Activated CD4-positive, alpha-beta T cell treated with anti-CD3 and anti-CD28 coated beads, Interleukin-2, amount 50 U/mL, for 4 hours (primary cell): ENCODE results near the gene HSPA9.

ENCODE experiments used
- DNase-seq, 2 experiments: peaks; one replicate each; pipeline ENCODE4 v3.0.0-alpha.2; 2020

Gene HSPA9

DNA sequence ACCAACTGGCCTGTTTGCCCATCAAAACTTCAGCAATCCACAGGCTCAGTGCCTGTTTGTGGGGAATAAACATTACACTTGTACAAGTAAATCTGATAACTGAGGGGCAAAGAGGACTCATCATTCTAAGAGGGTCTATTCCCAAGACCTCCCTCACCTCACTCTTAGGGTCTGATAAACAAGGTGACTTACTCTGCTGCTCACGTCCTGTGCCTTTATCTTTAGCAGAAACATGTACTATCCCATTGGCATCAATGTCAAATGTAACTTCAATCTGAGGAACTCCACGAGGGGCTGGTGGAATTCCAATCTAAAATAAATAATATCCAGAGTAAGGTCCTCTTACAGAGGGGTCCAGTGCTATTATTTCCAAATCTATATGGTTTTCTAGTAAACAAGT is 17.5 kb downstream of the HSPA9 start:
- DNase-seq, result no peak

DNA sequence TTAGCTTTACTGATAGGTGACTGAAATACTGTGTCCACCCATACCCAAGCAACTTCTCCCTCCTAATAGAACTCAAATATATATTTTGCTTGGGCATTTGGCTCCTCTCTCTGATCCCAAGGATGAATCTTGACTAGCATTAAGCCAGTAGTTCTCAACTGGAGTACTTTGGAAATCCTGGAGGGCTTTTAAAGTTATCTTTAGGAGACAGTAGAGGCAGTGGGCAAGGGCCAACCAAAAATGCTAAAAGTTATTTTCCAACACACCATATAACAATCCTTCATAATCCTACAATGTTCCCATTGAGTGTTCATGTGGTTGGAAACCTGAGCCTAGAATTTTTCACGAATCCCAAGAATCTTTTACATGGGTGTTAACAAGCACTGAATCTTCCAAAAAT is 21.1 kb downstream of the HSPA9 start:
- DNase-seq, result no peak

DNA sequence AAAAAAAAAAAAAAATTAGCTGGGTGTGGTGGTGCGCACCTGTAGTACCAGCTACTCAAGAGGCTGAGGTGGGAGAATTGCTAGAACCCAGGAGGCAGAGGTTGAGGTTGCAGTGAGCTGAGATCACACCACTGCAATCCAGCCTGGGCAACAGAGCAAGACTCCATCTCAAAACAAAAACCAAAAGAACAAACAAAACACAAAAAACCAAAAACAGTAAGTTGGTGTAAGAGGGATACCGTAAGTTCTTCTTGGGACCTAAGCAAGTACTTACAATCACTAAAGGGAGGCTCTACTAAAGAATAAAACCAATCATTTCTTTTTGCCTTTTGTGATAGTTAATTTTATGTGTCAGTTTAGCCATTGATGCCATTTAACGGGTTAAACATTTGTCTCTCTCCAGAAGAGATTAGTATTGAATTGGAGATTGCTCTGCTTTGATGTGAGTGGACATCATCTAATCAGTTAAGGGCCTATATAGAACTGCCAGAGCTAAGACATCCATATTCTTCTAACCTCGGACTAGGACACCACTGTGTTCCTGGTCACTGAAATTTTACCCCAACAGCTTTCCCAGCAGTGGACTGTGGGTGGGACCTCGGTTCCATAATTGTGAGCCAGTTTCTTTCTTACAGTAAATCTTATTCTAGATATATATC is 21.6 kb downstream of the HSPA9 start:
- DNase-seq, result no peak

DNA sequence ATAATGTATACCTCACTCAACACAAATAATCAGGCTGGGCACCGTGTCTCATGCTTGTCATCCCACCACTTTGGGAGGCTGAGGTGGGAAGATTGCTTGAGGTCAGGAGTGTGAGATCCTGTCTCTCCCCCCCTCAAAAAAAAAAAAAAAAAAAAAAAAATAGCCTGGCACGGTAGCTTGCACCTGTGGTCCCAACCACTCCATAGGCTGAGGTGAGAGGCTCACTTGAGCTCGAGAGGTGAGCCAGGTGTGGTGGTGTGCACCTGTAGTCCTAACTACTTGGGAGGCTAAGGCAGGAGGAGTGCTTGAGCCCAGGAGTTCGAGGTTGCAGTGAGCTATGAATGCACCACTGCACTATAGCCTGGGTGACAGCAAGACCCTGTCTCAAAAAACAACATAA is 22.5 kb downstream of the HSPA9 start:
- no peak for DNase-seq

DNA sequence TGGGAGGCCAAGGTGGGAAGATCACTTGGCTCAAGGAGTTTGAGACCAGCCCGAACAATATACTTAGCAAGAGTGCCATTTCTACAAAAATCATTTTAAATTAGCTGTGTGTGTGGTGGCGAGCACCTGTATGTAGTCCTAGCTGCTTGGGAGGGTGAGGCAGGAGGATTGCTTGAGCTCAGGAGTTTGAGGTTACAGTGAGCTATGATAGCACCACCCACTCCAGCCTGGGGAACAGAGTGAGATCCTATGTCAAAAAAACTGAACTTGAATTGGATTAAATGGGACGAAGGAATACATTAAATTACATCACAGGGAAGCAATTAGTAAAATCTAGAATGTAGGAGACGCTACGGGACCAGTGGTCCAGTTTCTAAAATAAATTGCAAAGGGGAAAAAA is 25.8 kb downstream of the HSPA9 start:
- no peak for DNase-seq

DNA sequence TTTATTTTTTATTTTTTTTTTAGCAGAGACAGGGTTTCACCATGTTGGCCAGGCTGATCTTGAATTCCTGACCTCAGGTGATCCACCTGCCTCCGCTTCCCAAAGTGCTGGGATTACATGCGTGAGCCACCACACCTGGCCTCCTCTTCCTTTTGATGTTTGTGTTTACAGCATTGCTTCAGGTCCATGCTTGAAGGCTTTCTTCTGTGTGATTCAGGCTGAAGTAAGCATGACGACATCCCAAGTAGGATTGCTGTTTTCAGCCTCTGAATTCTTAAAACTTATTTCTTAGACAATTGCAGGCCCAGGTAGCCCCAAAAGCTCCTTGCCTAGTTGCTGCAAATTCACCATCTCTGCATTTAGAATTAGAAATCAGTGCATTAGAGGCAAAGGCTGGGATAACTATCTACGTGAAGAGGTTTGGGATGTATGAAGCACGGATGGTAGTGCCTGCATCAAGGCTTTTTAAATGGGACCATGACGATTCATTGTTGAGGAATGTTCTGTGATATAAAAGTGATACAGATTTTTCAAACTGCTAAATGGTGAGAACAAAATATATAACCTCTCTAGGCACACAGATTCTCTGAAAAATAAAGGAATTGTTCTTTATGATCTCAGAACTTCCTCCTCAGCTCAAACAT is 29.2 kb downstream of the HSPA9 start:
- DNase-seq, result no peak

DNA sequence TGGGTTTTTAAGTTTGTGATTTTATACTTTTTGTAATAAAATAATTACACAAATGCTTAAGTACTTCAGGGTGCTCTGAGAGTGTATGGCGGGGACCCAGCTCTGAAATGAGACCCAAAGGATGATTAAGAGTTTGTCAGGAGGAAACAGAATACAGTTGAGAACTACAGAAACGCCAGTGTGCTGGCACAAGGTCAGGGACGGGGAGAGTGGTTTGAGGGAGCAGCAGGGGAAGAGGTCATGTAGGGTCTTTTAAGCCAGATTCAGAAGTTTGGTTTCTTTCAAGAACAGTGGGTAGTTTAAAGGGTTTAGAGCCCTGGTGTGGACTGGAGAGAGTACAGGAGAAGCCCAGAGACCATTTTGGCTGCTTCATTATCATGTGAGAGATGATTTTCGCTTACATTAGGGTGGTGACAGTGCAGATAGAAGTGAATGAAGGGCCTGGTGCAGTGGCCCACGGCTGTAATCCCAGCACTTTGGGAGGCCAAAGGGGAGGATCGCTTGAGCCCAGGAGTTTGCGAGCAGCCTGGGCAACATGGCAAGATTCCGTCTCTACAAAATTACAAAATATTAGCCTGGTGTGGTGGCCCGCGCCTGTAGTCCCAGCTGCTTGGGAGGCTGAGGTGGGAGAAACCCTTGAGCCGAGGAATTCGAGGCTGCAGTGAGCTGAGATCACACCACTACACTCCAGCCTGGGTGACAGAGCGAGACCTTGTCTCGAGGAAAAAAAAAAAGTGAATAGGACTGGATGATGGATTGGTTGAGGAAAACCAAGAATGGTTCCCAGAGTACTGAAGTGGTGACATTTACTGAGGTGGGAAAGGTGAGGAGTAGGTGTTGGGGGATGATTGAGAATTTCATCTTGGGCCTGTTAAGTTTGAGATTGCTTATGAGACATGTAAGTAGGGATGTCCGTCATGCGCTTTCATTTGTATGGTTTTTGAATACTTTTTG is 30.7 kb downstream of the HSPA9 start:
- DNase-seq, result no peak

DNA sequence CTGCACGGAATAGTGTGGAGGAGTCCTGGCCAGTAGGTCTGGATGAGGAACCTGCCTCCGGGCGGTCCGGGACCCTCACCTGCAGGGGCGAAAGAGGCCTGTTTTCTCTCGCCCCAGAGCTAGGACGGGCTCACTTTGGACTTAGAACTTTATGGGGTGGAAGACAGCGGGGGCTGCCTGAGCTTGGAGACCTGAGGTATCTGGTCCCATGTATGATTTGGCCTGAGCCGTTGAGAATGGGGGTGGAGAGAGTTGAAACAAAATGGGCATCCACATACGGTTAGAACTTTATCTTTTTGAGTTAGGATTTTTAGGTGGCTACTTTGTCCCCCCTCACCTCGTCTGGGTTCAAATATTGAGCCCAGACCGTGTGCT is 31.5 kb downstream of the HSPA9 start:
- no peak for DNase-seq

DNA sequence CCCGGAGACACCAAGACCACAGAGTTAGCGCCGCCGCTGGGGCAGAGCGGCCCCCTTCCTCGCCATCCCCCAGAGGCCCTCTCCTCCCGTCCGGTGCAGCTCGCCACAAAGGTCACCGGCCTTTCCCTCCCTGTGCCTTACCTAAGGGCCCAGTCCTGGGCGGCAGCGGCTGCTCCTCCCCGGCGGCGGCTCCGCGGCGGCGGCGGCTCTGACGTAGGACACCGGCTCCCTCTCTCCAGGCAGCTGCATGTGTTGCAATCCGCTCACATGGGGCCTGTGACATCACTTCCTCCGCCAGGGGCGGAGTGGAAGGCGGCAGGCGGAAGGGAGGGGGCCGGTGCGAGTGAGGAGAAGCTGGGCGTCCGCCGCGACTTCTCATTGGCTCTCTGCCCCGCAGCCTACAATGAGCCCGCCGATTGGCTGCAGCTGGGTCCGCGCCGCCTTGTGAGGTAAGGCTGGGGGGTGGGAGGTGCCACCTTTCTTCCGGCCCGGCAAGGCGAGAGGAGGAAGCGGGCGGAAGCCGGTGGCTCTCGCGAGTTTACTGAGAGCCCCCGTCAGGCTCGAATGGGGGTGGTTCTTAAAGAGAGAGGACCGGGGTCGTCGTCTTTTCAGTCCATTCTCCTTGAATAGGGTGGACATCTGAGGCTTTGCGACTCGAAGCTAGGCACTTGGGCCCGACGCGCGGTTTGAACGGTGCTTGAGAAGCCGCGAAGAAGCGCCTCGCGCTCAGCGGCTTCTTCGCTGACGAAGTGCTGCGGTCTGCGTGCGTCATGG is 32.1 kb downstream of the HSPA9 start, which contains the start of gene ETF1:
ETF1 (minus strand) TSS at position 281 of the 774 bp plus-strand sequence. CDS start 318 bp downstream, outside the sequence.
- peak; percentile 99 to 100 for DNase-seq

DNA sequence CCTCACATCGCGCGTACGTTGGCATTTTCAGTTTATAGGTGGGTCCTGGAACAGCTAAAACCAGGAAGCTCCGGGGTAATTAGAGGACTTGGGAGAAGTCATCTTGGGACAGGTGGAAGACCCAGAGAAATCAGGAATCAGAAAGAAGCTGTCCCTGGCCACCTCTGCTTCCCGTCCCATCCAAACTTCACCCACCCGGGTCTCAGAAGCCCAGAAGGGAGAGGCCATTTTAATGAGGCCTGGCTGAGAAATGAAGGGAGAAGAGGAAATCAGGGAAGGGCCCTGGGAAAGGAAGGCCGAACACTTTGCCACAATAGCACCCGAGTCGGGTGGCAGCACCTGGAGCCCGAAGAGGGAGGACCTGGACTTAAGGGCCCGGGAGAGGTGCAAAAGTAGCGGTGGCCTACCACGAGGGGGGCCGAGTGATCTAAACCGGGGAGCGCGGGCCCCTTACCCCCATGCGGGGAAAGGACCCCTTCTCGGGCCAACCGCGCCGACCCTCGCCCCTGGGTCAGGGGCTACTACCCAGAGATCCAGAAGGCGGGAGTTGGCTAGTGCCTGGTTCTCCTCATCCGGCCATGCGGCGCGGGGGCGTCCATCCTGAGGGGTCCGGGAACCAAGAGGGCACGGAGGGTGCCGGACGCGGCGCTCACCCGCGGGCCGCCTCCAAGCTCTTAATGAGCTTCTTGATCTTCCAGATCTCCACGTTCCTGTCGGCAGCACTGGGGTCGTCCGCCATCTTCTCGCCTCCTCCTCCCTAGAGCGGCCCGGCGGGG is 32.8 kb downstream of the HSPA9 start:
- DNase-seq, result no peak

DNA sequence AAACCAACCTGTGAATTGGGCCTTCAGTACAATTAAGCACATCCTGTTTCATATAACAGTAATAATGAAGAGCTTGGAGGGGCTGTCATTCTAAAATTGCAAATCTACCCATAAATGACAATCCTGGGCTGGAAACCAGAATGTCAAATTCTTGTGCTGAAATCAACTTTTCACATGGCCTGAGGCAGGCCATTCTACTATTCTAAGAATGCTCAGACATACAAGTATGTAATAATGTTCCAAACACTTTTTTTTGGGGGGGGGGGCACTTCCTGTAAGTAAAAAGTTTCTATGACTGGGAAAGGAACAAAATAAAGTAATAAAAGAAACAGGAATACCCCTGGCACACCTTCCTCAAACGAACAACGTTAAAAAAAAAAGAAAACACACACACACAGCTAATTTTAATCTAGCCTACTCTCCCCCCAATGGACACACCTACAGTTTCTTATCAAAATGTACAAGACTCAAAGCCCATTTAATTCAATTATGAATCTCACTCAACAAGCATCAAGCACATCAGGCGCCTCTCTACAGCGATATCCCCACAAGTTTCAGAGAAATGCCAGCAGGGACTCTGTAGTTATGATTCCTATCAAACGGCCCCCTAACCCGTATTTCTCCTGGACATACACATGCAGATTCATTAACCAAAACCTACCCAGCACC is 33.6 kb downstream of the HSPA9 start:
- no peak for DNase-seq

DNA sequence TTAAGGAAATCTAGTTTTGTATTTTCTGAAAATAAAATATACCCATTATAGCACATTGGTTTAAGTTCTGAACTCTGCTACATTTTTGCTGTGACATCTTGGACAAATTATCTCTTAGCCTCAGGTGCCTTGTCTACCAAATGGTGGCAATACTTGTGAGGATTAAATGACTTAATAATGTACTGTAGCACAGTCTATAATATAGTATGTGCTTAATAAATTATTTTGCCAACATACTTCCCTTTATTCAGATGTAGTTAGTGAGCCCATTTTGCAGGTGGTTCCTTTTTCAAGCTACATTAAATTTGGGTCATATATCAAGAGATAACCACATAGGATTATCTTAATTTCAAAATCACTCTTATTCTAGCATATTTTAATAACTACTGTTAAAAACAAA is 35.4 kb downstream of the HSPA9 start:
- DNase-seq, result no peak

DNA sequence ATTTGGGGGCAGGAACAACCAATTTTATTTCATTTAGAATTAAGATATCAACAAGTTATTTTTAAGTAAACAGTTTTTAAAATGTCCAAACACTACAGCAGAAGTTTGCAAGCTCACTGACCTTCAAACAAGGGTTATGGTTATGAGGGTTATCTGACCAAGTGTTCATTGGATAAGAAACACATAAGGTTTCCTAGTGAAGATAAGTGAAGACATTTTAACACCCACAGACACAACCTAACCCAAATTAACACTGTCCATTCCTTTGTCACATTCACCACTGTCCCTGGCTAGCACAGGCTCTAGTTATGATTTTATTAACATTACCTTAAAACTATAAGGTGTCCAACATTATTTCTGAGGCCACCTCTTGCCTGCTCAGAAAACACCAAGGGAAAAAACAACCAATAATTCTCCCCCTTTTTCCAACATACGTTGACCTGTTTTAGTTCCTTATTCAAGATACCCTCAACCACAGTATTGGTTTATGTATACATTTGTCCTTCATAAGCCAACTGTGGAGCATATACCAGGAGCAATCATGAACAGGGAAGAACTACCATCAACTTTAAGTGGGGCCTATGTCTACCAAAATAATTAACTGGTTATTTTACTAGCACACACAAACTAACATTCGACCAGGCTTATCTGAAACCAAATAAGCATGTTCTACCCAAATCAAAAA is 36.1 kb downstream of the HSPA9 start:
- DNase-seq, result no peak

DNA sequence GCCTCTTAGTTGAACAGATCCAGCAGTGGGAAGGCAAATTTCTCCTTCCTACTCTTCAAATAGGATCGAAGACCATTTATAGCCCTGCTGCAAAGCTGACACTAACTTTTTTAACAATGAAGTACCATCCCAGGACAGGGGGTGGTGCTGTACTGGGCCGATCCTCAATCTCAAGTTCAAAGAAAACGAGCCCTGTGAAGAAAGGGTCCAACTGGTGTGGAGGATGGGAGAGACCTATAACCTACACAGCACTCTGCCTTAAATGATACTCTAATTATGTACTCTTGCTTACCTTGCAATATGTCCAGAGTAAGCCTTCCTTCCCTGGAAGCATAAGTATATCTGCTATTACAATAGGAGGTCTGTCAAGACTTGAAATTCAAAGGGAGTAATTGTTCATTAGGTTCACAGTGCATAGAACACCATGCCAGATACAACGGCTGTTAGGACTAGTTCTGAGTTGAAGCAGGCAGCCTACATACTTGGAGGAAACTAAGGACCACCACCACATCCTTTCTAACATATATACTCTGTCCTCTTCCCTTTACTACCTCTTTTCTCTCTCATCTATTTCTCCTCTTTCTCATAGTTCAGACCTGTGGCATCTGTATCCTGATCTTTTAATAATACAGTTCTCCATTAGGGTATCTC is 38.4 kb downstream of the HSPA9 start:
- no peak for DNase-seq

DNA sequence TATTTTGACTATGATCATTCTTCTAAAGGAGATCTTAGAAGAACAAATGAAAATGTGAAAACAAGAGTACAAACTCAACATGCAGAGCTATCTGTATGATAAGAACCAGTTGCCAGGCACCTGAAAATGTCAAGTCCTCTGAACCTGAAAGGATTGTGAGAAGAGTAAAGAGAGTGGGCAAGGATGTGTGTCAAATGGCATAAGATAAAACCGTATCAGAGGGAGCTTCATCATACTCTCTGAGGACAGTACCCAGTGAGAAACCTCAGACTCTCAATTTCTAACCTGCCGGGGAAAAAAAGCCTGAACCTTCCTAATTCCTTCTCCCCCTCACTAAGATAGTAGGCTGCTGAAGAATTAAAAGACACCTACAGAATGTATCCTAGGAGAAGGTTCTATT is 39.0 kb downstream of the HSPA9 start:
- DNase-seq, result no peak

DNA sequence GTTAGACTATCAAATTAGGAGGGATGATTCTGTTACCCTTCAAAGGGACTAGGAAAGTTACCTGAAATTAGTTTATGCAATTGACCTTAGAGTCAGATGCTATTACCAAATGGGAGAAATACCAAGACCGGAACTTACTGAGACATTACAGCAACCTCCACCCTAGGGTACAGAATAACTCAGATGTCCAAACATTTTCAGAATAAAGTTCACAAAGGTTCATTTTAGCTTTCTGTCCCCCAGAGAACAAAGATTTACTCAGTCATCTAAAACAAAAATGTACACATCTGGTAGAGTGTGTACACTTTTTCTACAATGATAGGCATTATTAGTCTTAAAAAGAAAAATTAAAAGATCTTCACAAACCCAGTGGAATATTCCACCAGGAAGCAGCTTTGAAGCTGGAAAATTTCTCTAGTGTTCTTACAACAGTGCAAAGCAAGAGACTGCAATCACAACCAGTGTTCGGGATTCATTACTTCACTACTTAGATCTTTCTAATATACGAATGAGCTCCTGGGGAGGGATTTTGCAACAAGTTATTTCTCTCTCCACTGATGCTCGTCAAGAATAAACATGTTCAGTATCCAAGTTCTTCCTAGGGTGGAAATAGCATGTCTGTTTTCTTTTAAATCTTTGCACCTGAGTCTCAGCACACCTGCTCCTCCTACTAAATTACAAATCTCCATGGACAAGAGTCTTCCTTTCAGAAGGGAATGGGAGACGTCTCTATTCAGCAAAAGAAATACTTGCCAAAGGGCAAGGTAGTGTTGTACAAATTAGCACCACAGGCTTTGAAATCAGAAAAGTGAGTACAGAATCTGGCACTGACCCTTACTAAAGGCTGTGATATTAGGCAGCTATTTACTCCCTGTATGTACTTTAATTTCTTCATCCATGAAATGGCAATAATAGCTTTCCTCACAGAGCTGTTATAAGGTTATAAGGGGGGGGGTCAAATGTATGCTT is 40.9 kb downstream of the HSPA9 start:
- DNase-seq, result no peak

DNA sequence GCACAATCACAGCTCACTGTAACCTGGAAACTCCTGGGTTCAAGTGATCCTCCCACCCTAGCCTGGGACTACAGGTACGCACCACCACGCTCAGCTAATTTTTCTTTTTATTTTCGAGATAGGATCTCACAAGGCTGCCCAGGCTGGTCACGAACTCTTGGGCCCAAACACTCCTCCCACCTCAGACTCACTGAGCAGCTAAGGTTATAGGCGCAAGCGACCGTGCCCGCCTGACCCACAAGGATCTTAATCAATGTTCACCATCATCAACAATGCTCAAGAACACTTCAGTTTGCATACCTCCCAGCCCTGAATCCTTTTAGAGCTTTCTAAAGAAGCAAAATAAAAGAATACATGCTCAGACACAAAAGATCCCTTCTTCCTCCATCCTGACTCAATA is 45.4 kb downstream of the HSPA9 start:
- no peak for DNase-seq

DNA sequence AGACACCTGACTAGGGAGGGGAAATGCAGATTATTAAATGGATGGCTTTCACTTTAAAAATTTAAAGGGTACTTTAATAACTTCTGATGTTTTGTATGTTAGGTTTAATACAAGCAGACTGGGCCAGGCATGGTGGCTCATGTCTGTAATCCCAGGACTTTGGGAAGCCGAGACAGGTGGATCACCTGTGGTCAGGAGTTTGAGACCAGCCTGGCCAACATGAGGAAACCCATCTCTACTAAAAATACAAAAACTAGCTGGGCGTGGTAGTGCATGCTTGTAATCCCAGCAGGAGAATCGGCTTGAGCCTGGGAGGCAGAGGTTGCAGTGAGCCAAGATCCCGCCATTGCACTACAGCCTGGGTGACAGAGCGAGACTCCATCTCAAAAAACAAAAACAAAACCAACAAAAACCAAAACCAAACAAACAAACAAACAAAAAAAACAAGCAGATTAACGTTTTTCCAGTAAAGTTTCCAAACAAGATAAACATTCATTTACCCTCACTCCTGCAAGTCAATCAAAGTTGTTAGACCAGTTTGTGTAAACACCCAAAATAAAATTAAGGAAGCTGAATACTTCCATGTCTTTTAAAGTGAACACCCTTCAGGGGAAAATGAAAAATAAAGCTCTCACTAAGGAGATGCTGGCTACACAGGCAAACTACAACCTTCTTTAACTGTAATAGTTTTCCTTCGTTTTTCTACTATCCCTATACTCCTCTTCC is 46.3 kb downstream of the HSPA9 start:
- no peak for DNase-seq
